HEK293T (cell line): ENCODE measurements around the gene RBFOX1.

Experiments
- ELF4 ChIP-seq: fragments of 450-650 bp; IDR thresholded peaks from 2 replicates; pipeline ENCODE4 v1.6.1; 2017; ENCODE audit warnings: antibody characterized with exemption
- FOXM1 ChIP-seq: fragments of 450-650 bp; IDR thresholded peaks from 2 replicates; pipeline ENCODE4 v1.6.1; 2017; ENCODE audit warnings: mild to moderate bottlenecking, borderline replicate concordance
- LEF1 ChIP-seq: fragments of 450-650 bp; IDR thresholded peaks from 2 replicates; pipeline ENCODE4 v1.6.1; 2017; ENCODE audit warnings: mild to moderate bottlenecking, borderline replicate concordance
- NFRKB ChIP-seq: fragments of 450-650 bp; IDR thresholded peaks from 2 replicates; pipeline ENCODE4 v1.6.1; 2016; ENCODE audit warnings: mild to moderate bottlenecking, moderate library complexity
- TARDBP ChIP-seq: fragments of 450-650 bp; IDR thresholded peaks from 2 replicates; pipeline ENCODE4 v1.6.1; 2016

DNA sequence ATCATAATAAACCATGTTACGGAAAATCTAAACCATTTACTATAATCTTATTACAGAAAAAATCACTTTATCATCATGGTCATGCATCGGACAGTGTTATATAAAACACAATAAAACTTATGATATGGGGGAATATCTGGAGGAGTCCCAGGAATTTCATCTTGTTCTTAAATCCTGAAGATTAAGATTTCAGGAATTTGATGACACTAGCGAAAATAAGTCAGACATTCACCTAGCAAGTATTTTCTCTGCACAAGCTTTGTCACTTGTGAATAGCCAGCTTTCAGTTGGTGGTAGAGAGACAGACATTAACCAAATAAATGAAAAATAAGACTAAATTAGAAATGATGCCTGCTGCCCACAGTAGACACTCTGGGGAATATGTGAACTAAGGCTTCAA is 410.0 kb downstream of the RBFOX1 start:
- TF ChIP-seq NFRKB = no peak
- no peak for TF ChIP-seq FOXM1
- TF ChIP-seq ELF4 = no peak
- TF ChIP-seq TARDBP = no peak
- no peak for TF ChIP-seq LEF1
